ENCODE results near the gene NOXRED1. TPM values are rescaled to one million over a fixed set of nuclear protein-coding genes. Genes with fewer than 3 reads are reported as not detected.

Gene NOXRED1
- total RNA-seq, 1 experiment from 2014 or later, result 0.58 TPM

GRCh38 chr14:77458249-77458950 lies 35.1 kb upstream of the NOXRED1 start:
- Histone ChIP-seq H3K36me3 (ENCODE audit: insufficient read depth, low read length, poor library complexity, severe bottlenecking) (peaks cover 39% of the 10 kb centered on the region), H3K4me3 (ENCODE audit: low read depth, low read length, poor library complexity, severe bottlenecking) (peak overlapping the region; percentile 88), H3K27me3 (replicated peaks; ENCODE audit: insufficient read depth, low read depth, low read length, poor library complexity) (no peaks in the 10 kb centered on the region), H3K27ac (ENCODE audit: low read depth, low read length, poor library complexity, severe bottlenecking) (peak overlapping the region; percentile 95), H3K9me3 (ENCODE audit: low read depth, low read length, poor library complexity, severe bottlenecking) (no peaks in the 10 kb centered on the region), H3K4me1 (ENCODE audit: insufficient read depth, low read length, poor library complexity, severe bottlenecking) (peaks cover 14% of the 10 kb centered on the region)
- CTCF ChIA-PET, result interaction anchor here (0.5 to 1.4 kb wide), 5 partner anchors 11 to 137 kb away, joined by 3 to 10 read pairs (median 5); partner anchors contain the start of genes GSTZ1 and POMT2
- TF ChIP-seq EZH2 (IDR thresholded peaks at IDR 0.05; ENCODE audit: borderline replicate concordance, low read depth, low read length, poor library complexity, severe bottlenecking) (no peak), CTCF (conservative IDR thresholded peaks at IDR 0.05; ENCODE audit: low read depth, low read length) (no peak)
- peak; percentile 26 for DNase-seq (ENCODE audit: low spot score)
- TSS peak; percentile 58 for BruUV-seq (replicated peaks)
- intact Hi-C loops (cut with micrococcal nuclease; ENCODE audit: unreplicated experiment), result loop anchor here (2.0 kb wide), 3 partner anchors 92 to 306 kb away; partner anchors contain the start of genes ALKBH1 and SLIRP
- POLR2A ChIA-PET (ENCODE audit: low non-redundant PET), result interaction anchor here (0.7 kb wide), 1 partner anchor 142 kb away, joined by 9 read pairs; no protein-coding TSS in a partner anchor

- H3K36me3 ChIP-seq (ENCODE audit: insufficient read depth, low read length, poor library complexity, severe bottlenecking), result peaks cover 37% of the 10 kb centered on the region
- H3K27me3 ChIP-seq (replicated peaks; ENCODE audit: insufficient read depth, low read depth, low read length, poor library complexity), result no peaks in the 10 kb centered on the region
- peak within 1 kb of the TSS; percentile 95 for H3K27ac ChIP-seq (ENCODE audit: low read depth, low read length, poor library complexity, severe bottlenecking)
- peak within 1 kb of the TSS; percentile 88 for H3K4me3 ChIP-seq (ENCODE audit: low read depth, low read length, poor library complexity, severe bottlenecking)
- no peaks in the 10 kb centered on the region for H3K9me3 ChIP-seq (ENCODE audit: low read depth, low read length, poor library complexity, severe bottlenecking)
- TF ChIP-seq CTCF (conservative IDR thresholded peaks at IDR 0.05; ENCODE audit: low read depth, low read length) (no peak), EZH2 (IDR thresholded peaks at IDR 0.05; ENCODE audit: borderline replicate concordance, low read depth, low read length, poor library complexity, severe bottlenecking) (no peak)
- no TSS peak for BruUV-seq (replicated peaks)
- peak; percentile 99 for DNase-seq (ENCODE audit: low spot score)
- H3K4me1 ChIP-seq (ENCODE audit: insufficient read depth, low read length, poor library complexity, severe bottlenecking), result peaks cover 14% of the 10 kb centered on the region
- CTCF ChIA-PET, result no interaction called here
- intact Hi-C loops (cut with micrococcal nuclease; ENCODE audit: unreplicated experiment), result loop anchor here (2.0 kb wide), 4 partner anchors 93 to 305 kb away; partner anchors contain the start of genes ALKBH1, GSTZ1, POMT2 and SLIRP
- POLR2A ChIA-PET (ENCODE audit: low non-redundant PET), result no interaction called here
These were observed 34.4 kb upstream of the NOXRED1 start, which contains the start of the genes AHSA1 and VIPAS39 for GRCh38 chr14:77457522-77458248. Gene AHSA1 (plus strand): TSS chr14:77458093. CDS start chr14:77458190, 97 bp downstream. Gene VIPAS39 (minus strand): TSS chr14:77457601. CDS start chr14:77454102, 3,499 bp downstream.

GRCh38 chr14:77457115-77457521 lies 33.8 kb upstream of the NOXRED1 start:
- H3K27me3 ChIP-seq (replicated peaks; ENCODE audit: insufficient read depth, low read depth, low read length, poor library complexity), result no peaks in the 10 kb centered on the region
- peaks cover 14% of the 10 kb centered on the region for H3K4me1 ChIP-seq (ENCODE audit: insufficient read depth, low read length, poor library complexity, severe bottlenecking)
- CTCF ChIA-PET, result no interaction called here
- TF ChIP-seq CTCF (conservative IDR thresholded peaks at IDR 0.05; ENCODE audit: low read depth, low read length) (no peak), EZH2 (IDR thresholded peaks at IDR 0.05; ENCODE audit: borderline replicate concordance, low read depth, low read length, poor library complexity, severe bottlenecking) (no peak)
- DNase-seq (ENCODE audit: low spot score), result no peak
- peaks cover 32% of the 10 kb centered on the region for H3K36me3 ChIP-seq (ENCODE audit: insufficient read depth, low read length, poor library complexity, severe bottlenecking)
- intact Hi-C loops (cut with micrococcal nuclease; ENCODE audit: unreplicated experiment), result loop anchor here (2.0 kb wide), 1 partner anchor 136 kb away; the partner anchor contains the start of genes GSTZ1 and POMT2
- no peaks in the 10 kb centered on the region for H3K9me3 ChIP-seq (ENCODE audit: low read depth, low read length, poor library complexity, severe bottlenecking)
- peak overlapping the region; percentile 88 for H3K4me3 ChIP-seq (ENCODE audit: low read depth, low read length, poor library complexity, severe bottlenecking)
- POLR2A ChIA-PET (ENCODE audit: low non-redundant PET), result no interaction called here
- no TSS peak for BruUV-seq (replicated peaks)
- peak overlapping the region; percentile 95 for H3K27ac ChIP-seq (ENCODE audit: low read depth, low read length, poor library complexity, severe bottlenecking)

All from A673 (cell line).